NCI-H2171 treated with DMSO at 0.1 percent for 48 hours (cell line): Measurements from ENCODE around the gene FAAP24.
"Not testable (repeated sequence)": the region's sequence is repeated elsewhere in the genome, so short reads cannot be mapped to it uniquely, and the experiment has no call there.

Source experiments
- DNase-seq: peaks from one replicate; lab custom pipeline; 2025; lab: John Stamatoyannopoulos, UW

The FAAP24 gene

GRCh38 chr19:32971715-32972540, at the start of gene FAAP24, which contains the start of gene CEP89:
Gene FAAP24, plus strand, starts transcription at chr19:32972242. Its CDS starts 955 bp downstream, at chr19:32973197.
Gene CEP89, minus strand, starts transcription at chr19:32971958. Its CDS starts 84 bp downstream, at chr19:32971874.
- DNase-seq: peak; percentile 99

- DNase-seq: no peak
Measured at GRCh38 chr19:32924200-32924599, 47.8 kb upstream of the FAAP24 start.

GRCh38 chr19:32928806-32929205, 43.2 kb upstream of the FAAP24 start:
- no peak for DNase-seq

- DNase-seq: no peak
Measured at GRCh38 chr19:32930567-32930966, 41.5 kb upstream of the FAAP24 start.

- no peak for DNase-seq
Measured at GRCh38 chr19:32933571-32933970, 38.5 kb upstream of the FAAP24 start.

GRCh38 chr19:32935629-32936028, 36.4 kb upstream of the FAAP24 start:
- DNase-seq: no peak

- DNase-seq: no peak
Measured at GRCh38 chr19:32936065-32936464, 36.0 kb upstream of the FAAP24 start.

- not testable (repeated sequence) for DNase-seq
Measured at GRCh38 chr19:32941273-32941672, 30.8 kb upstream of the FAAP24 start.

- DNase-seq: no peak
Measured at GRCh38 chr19:32945260-32945659, 26.8 kb upstream of the FAAP24 start.

GRCh38 chr19:32966750-32967149, 5.3 kb upstream of the FAAP24 start:
- DNase-seq: no peak

- no peak for DNase-seq
Measured at GRCh38 chr19:32969549-32969948, 2.5 kb upstream of the FAAP24 start.

GRCh38 chr19:32971012-32971595, 938 bp upstream of the FAAP24 start:
- DNase-seq: no peak

GRCh38 chr19:32976223-32976805, 4.3 kb downstream of the FAAP24 start:
- peak; percentile 57 for DNase-seq

GRCh38 chr19:32977280-32977679, 5.2 kb downstream of the FAAP24 start:
- DNase-seq: no peak

- DNase-seq: not testable (repeated sequence)
Measured at GRCh38 chr19:32977813-32978212, 5.8 kb downstream of the FAAP24 start.

- not testable (repeated sequence) for DNase-seq
Measured at GRCh38 chr19:32979807-32980206, 7.8 kb downstream of the FAAP24 start.

GRCh38 chr19:32982488-32982887, 10.4 kb downstream of the FAAP24 start:
- not testable (repeated sequence) for DNase-seq

GRCh38 chr19:32988254-32988653, 16.2 kb downstream of the FAAP24 start:
- DNase-seq: not testable (repeated sequence)

GRCh38 chr19:32988724-32989123, 16.7 kb downstream of the FAAP24 start:
- no peak for DNase-seq

- DNase-seq: not testable (repeated sequence)
Measured at GRCh38 chr19:32995966-32996365, 23.9 kb downstream of the FAAP24 start.

GRCh38 chr19:32997061-32997464, 25.0 kb downstream of the FAAP24 start:
- not testable (repeated sequence) for DNase-seq

GRCh38 chr19:32997716-32998355, 25.8 kb downstream of the FAAP24 start:
- no peak for DNase-seq
